A549 (cell line): ENCODE data around the gene DCAF4. TPM values are rescaled to one million over a fixed set of nuclear protein-coding genes. Genes with fewer than 3 reads are reported as not detected.
"Not testable (repeated sequence)": the region's sequence is repeated elsewhere in the genome, so short reads cannot be mapped to it uniquely, and the experiment has no call there.

ENCODE experiments used
- ATAC-seq, 2 experiments: fragments of 200-7000 bp in 1 of 2; fragments of >200 bp in 1 of 2; cut with Nextera tagmentation in 1 of 2; cut with Tn5 transposase in 1 of 2; 3 replicates each; pipeline versions ENCODE4 v1.8.0 to v1.9.1; 2018 to 2020; ENCODE audit warnings: mild to moderate bottlenecking in 1 of 2, moderate library complexity in 1 of 2
- CTCF ChIA-PET: fragments of 300-600 bp; sonication (Branson Sonifier 250); formaldehyde crosslinking; extraction: SDS; loops from one replicate; lab custom pipeline; 2021; ENCODE audit warnings: antibody characterized with exemption, inconsistent platforms; lab: Yijun Ruan, JAX
- POLR2A ChIA-PET: fragments of 350-600 bp; formaldehyde crosslinking; extraction: SDS; loops from one replicate; lab custom pipeline; 2021; ENCODE audit warnings: antibody characterized with exemption, inconsistent platforms; lab: Yijun Ruan, JAX
- DNase-seq, 2 experiments: peaks; one replicate each; pipeline versions ENCODE4 v3.0.0 to v3.0.0-alpha.2; 2011 to 2016; ENCODE audit warnings: low read depth in 1 of 2, low spot score in 1 of 2
- FAIRE-seq: peaks from 2 replicates; lab custom pipeline; 2011; peaks lifted over from hg19 to GRCh38; lab: Jason Lieb, UNC
- H3K27ac ChIP-seq, 2 experiments: fragments of >200 bp; sonication (Bioruptor Twin); formaldehyde crosslinking; 3 replicates each; pipeline ENCODE4 v1.5.1; 2016 to 2017
- H3K4me1 ChIP-seq: fragments of >200 bp; sonication (Bioruptor Twin); formaldehyde crosslinking; 3 replicates; pipeline ENCODE4 v1.6.1; 2016
- H3K4me2 ChIP-seq: fragments of >200 bp; sonication (Bioruptor Twin); formaldehyde crosslinking; 3 replicates; pipeline ENCODE4 v1.6.1; 2016
- H3K4me3 ChIP-seq: fragments of >200 bp; sonication (Bioruptor Twin); formaldehyde crosslinking; 3 replicates; pipeline ENCODE4 v1.5.1; 2016
- H3K9me3 ChIP-seq: fragments of >200 bp; sonication (Bioruptor Twin); formaldehyde crosslinking; 3 replicates; pipeline ENCODE4 v1.6.1; 2016
- CBX8 ChIP-seq: fragments of 200-600 bp; sonication (generic); IDR thresholded peaks from 2 replicates; pipeline ENCODE4 v1.6.1; 2016
- CEBPB ChIP-seq, 2 experiments: fragments of >200 bp in 1 of 2; sonication (Bioruptor Twin) in 1 of 2; formaldehyde crosslinking in 1 of 2; IDR thresholded peaks; 2 replicates each; pipeline ENCODE4 v1.6.1; 2012 to 2016
- CHD4 ChIP-seq: fragments of 200-600 bp; sonication (generic); IDR thresholded peaks from 2 replicates; pipeline ENCODE4 v1.6.1; 2016; ENCODE audit warnings: antibody characterized with exemption, mild to moderate bottlenecking, borderline replicate concordance
- EHF ChIP-seq: fragments of 250-450 bp; sonication (Bioruptor Pico); IDR thresholded peaks from 2 replicates; pipeline ENCODE4 v1.5.0; 2020; ENCODE audit warnings: mild to moderate bottlenecking
- FOSB ChIP-seq: fragments of 250-450 bp; sonication (Bioruptor Pico); IDR thresholded peaks from 2 replicates; pipeline ENCODE4 v1.5.0; 2020; ENCODE audit warnings: mild to moderate bottlenecking, moderate library complexity
- FOXS1 ChIP-seq: fragments of 250-450 bp; sonication (Bioruptor Pico); IDR thresholded peaks from 2 replicates; pipeline ENCODE4 v1.5.0; 2020; ENCODE audit warnings: mild to moderate bottlenecking, moderate library complexity
- HOXB13 ChIP-seq: fragments of 250-450 bp; sonication (Bioruptor Pico); IDR thresholded peaks from 2 replicates; pipeline ENCODE4 v1.5.0; 2020; ENCODE audit warnings: low read depth, mild to moderate bottlenecking, moderate library complexity
- JUN ChIP-seq, 2 experiments: fragments of >200 bp; sonication (Bioruptor Twin); formaldehyde crosslinking; IDR thresholded peaks; 2 replicates in 1 of 2; 3 replicates in 1 of 2; pipeline ENCODE4 v1.6.1; 2016 to 2017
- JUNB ChIP-seq: fragments of >200 bp; sonication (Bioruptor Twin); formaldehyde crosslinking; IDR thresholded peaks from 2 replicates; pipeline ENCODE4 v1.6.1; 2016
- MAFK ChIP-seq: fragments of 450-650 bp; IDR thresholded peaks from 2 replicates; pipeline ENCODE4 v1.6.1; 2014; ENCODE audit not compliant: partially characterized antibody
- MAZ ChIP-seq: fragments of 150-350 bp; IDR thresholded peaks from 2 replicates; pipeline ENCODE4 v1.6.1; 2014; ENCODE audit warnings: antibody characterized with exemption, low read depth, low read length, borderline replicate concordance
- NPAS2 ChIP-seq: fragments of 250-450 bp; sonication (Bioruptor Pico); IDR thresholded peaks from 2 replicates; pipeline ENCODE4 v1.8.0; 2022; ENCODE audit warnings: mild to moderate bottlenecking, moderate library complexity, borderline replicate concordance
- PHF8 ChIP-seq: fragments of 200-600 bp; sonication (generic); IDR thresholded peaks from 2 replicates; pipeline ENCODE4 v1.6.1; 2016; ENCODE audit warnings: low read depth, mild to moderate bottlenecking, antibody characterized with exemption, moderate library complexity, borderline replicate concordance
- POLR2AphosphoS2 ChIP-seq: conservative IDR thresholded peaks from 2 replicates; pipeline ENCODE4 v1.6.1; 2012; ENCODE audit warnings: low read length, improper control_type of control experiment, inconsistent platforms
- RAD21 ChIP-seq, 2 experiments: fragments of >200 bp in 1 of 2; sonication (Bioruptor Twin) in 1 of 2; formaldehyde crosslinking in 1 of 2; IDR thresholded peaks in 1 of 2; conservative IDR thresholded peaks in 1 of 2; 2 replicates in 1 of 2; 3 replicates in 1 of 2; pipeline ENCODE4 v1.6.1; 2012 to 2018; ENCODE audit warnings: inconsistent platforms in 1 of 2
- RARB ChIP-seq: fragments of 250-450 bp; sonication (Bioruptor Pico); IDR thresholded peaks from 2 replicates; pipeline ENCODE4 v1.8.0; 2021; ENCODE audit warnings: mild to moderate bottlenecking, moderate library complexity
- RNF2 ChIP-seq: fragments of 200-600 bp; sonication (generic); IDR thresholded peaks from 2 replicates; pipeline ENCODE4 v1.6.1; 2016; ENCODE audit warnings: low read depth, mild to moderate bottlenecking, antibody characterized with exemption, moderate library complexity, borderline replicate concordance
- SMC3 ChIP-seq: fragments of >200 bp; sonication (Bioruptor Twin); formaldehyde crosslinking; IDR thresholded peaks from 3 replicates; pipeline ENCODE4 v1.6.1; 2018; ENCODE audit warnings: inconsistent platforms
- SREBF2 ChIP-seq: fragments of 450-650 bp; IDR thresholded peaks from 2 replicates; pipeline ENCODE4 v1.6.1; 2014; ENCODE audit warnings: mild to moderate bottlenecking, moderate library complexity
- ZC3H11A ChIP-seq: fragments of 450-650 bp; IDR thresholded peaks from 2 replicates; pipeline ENCODE4 v1.6.1; 2014; ENCODE audit warnings: antibody characterized with exemption, mild to moderate bottlenecking
- ZSCAN20 ChIP-seq: fragments of 250-450 bp; sonication (Bioruptor Pico); IDR thresholded peaks from 2 replicates; pipeline ENCODE4 v1.8.0; 2022; ENCODE audit warnings: mild to moderate bottlenecking, moderate library complexity
- WGBS: methylation state at CpG from one replicate; pipeline ENCODE4 v1.1.6; 2017; ENCODE audit errors: missing lambda C conversion rate; 5-methylcytosine and 5-hydroxymethylcytosine counted together
- polyA plus RNA-seq, 4 experiments: library from polyadenylated mRNA; depleted of rRNA in 3 of 4; stranded (reverse); fragments of >200 nt; fragmentation: RNase III in 1 of 4; extraction: RNeasy Plus Mini Kit Qiagen cat#74134 plus additional on column Dnase treatment in 1 of 4; gene quantifications; 2 replicates in 3 of 4; 3 replicates in 1 of 4; pipeline ENCODE4 v1.2.3, GENCODE V29; 2011 to 2017
- TF ChIP-seq, protein P1 (sequence below): fragments of >200 bp; sonication (Bioruptor Twin); formaldehyde crosslinking; IDR thresholded peaks from 3 replicates; pipeline ENCODE4 v1.5.1; 2016
- TF ChIP-seq, protein P2 (sequence below): fragments of 150-350 bp; IDR thresholded peaks from 2 replicates; pipeline ENCODE4 v1.6.1; 2014; ENCODE audit warnings: low read depth, mild to moderate bottlenecking, low read length
- TF ChIP-seq, protein P3 (sequence below): fragments of >200 bp; sonication (Bioruptor Twin); formaldehyde crosslinking; IDR thresholded peaks from 3 replicates; pipeline ENCODE4 v1.6.1; 2016
- TF ChIP-seq, protein P4 (sequence below): fragments of 450-650 bp; IDR thresholded peaks from 2 replicates; pipeline ENCODE4 v1.6.1; 2014; ENCODE audit warnings: antibody characterized with exemption
- TF ChIP-seq, protein P5 (sequence below): IDR thresholded peaks from 2 replicates; pipeline ENCODE4 v1.6.1; 2012

Gene DCAF4
- polyA plus RNA-seq, 2 of the 4 experiments (the other 2 are of a cell fraction), result 18.4 to 22.4 TPM

DNA sequence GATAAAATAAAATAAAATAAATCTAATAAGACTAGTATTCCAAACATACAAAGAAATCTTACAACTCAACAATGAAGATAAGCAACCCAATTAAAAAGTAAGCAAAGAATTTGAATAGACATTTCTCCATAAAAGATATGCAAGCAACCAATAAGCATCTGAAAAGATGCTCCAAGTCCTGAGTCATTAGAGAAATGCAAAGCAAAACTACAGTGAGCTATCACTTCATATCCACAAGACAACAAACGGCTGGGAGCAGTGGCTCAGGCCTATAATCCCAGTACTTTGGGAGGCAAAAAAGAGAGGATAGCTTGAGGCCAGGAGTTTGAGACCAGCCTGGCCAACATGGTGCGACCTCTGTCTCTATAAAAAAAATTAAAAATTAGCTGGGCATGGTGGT, 73.8 kb downstream of the DCAF4 start:
- CTCF ChIA-PET, result interaction anchor here (0.6 to 1.7 kb wide), 3 partner anchors 27 to 51 kb away, joined by 3 to 5 read pairs (median 4); no protein-coding TSS in a partner anchor
- Histone ChIP-seq H3K27ac (no peak overlapping the region), H3K4me3 (no peak overlapping the region), H3K9me3 (no peaks in the 10 kb centered on the region), H3K4me2 (no peak overlapping the region), H3K4me1 (no peaks in the 10 kb centered on the region)
- TF ChIP-seq NPAS2 (CRISPR knock-in tag), result no peak
- TF ChIP-seq POLR2AphosphoS2, result no peak
- TF ChIP-seq PHF8, result no peak
- TF ChIP-seq, protein P1, sequence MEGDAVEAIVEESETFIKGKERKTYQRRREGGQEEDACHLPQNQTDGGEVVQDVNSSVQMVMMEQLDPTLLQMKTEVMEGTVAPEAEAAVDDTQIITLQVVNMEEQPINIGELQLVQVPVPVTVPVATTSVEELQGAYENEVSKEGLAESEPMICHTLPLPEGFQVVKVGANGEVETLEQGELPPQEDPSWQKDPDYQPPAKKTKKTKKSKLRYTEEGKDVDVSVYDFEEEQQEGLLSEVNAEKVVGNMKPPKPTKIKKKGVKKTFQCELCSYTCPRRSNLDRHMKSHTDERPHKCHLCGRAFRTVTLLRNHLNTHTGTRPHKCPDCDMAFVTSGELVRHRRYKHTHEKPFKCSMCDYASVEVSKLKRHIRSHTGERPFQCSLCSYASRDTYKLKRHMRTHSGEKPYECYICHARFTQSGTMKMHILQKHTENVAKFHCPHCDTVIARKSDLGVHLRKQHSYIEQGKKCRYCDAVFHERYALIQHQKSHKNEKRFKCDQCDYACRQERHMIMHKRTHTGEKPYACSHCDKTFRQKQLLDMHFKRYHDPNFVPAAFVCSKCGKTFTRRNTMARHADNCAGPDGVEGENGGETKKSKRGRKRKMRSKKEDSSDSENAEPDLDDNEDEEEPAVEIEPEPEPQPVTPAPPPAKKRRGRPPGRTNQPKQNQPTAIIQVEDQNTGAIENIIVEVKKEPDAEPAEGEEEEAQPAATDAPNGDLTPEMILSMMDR, result no peak
- TF ChIP-seq, protein P2, sequence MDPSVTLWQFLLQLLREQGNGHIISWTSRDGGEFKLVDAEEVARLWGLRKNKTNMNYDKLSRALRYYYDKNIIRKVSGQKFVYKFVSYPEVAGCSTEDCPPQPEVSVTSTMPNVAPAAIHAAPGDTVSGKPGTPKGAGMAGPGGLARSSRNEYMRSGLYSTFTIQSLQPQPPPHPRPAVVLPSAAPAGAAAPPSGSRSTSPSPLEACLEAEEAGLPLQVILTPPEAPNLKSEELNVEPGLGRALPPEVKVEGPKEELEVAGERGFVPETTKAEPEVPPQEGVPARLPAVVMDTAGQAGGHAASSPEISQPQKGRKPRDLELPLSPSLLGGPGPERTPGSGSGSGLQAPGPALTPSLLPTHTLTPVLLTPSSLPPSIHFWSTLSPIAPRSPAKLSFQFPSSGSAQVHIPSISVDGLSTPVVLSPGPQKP, result no peak
- no peak for TF ChIP-seq FOSB (CRISPR knock-in tag)
- TF ChIP-seq, protein P3, sequence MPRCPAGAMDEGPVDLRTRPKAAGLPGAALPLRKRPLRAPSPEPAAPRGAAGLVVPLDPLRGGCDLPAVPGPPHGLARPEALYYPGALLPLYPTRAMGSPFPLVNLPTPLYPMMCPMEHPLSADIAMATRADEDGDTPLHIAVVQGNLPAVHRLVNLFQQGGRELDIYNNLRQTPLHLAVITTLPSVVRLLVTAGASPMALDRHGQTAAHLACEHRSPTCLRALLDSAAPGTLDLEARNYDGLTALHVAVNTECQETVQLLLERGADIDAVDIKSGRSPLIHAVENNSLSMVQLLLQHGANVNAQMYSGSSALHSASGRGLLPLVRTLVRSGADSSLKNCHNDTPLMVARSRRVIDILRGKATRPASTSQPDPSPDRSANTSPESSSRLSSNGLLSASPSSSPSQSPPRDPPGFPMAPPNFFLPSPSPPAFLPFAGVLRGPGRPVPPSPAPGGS, result no peak
- no peak for TF ChIP-seq RNF2
- TF ChIP-seq SMC3, result no peak
- no peak for TF ChIP-seq HOXB13
- no peak for TF ChIP-seq CEBPB (IDR thresholded peaks at IDR 0.05)
- no peak for TF ChIP-seq ZC3H11A
- no peak for TF ChIP-seq FOXS1
- TF ChIP-seq SREBF2, result no peak
- no peak for TF ChIP-seq MAZ
- no peak for TF ChIP-seq JUN (IDR thresholded peaks at IDR 0.05)
- 73% methylated on average over 2 of the region's 2 CpGs for WGBS
- POLR2A ChIA-PET, result interaction anchor here (0.6 kb wide), 1 partner anchor 27 kb away, joined by 3 read pairs; no protein-coding TSS in a partner anchor
- FAIRE-seq, result no peak
- no peak for DNase-seq
- no peak for ATAC-seq

DNA sequence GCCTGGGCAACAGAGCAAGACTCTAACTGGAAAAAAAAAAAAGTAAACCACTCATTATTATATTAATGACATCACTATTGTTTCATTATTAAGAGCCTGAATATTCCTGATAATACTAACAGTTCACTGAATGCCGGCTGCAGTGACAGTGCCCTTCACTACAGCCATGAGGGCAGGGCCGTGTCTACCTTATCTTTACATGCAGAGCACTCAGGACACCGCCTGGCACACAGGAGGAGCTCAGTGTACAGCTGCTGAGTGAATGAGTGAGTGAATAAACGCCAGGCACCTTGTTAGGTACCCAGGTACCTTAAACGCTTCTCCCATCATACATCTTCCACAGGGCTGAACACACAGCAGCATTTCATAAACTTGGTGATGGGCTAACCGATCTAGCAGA, 77.4 kb downstream of the DCAF4 start:
- no peak for FAIRE-seq
- H3K9me3 ChIP-seq, result no peaks in the 10 kb centered on the region
- H3K27ac ChIP-seq, result no peak overlapping the region
- H3K4me1 ChIP-seq, result no peaks in the 10 kb centered on the region
- CTCF ChIA-PET, result interaction anchor here (1.4 kb wide), 1 partner anchor 54 kb away, joined by 4 read pairs; no protein-coding TSS in a partner anchor
- DNase-seq, result no peak
- TF ChIP-seq RAD21 (conservative IDR thresholded peaks at IDR 0.05 in 1 of 2, IDR thresholded peaks at IDR 0.05 in 1 of 2) (no peak), CEBPB (IDR thresholded peaks at IDR 0.05) (no peak), CBX8 (no peak), ZSCAN20 (CRISPR knock-in tag) (no peak), MAFK (no peak), EHF (CRISPR knock-in tag) (no peak), RARB (CRISPR knock-in tag) (no peak), JUNB (no peak), MAZ (no peak), CHD4 (no peak), POLR2AphosphoS2 (no peak)
- TF ChIP-seq, protein P4, sequence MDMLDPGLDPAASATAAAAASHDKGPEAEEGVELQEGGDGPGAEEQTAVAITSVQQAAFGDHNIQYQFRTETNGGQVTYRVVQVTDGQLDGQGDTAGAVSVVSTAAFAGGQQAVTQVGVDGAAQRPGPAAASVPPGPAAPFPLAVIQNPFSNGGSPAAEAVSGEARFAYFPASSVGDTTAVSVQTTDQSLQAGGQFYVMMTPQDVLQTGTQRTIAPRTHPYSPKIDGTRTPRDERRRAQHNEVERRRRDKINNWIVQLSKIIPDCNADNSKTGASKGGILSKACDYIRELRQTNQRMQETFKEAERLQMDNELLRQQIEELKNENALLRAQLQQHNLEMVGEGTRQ, result no peak
- TF ChIP-seq, protein P5, sequence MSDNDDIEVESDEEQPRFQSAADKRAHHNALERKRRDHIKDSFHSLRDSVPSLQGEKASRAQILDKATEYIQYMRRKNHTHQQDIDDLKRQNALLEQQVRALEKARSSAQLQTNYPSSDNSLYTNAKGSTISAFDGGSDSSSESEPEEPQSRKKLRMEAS, result no peak
- POLR2A ChIA-PET, result no interaction called here
- ATAC-seq, result no peak
- H3K4me2 ChIP-seq, result no peak overlapping the region
- WGBS, result 80% methylated on average over 6 of the region's 6 CpGs
- no peak overlapping the region for H3K4me3 ChIP-seq

DNA sequence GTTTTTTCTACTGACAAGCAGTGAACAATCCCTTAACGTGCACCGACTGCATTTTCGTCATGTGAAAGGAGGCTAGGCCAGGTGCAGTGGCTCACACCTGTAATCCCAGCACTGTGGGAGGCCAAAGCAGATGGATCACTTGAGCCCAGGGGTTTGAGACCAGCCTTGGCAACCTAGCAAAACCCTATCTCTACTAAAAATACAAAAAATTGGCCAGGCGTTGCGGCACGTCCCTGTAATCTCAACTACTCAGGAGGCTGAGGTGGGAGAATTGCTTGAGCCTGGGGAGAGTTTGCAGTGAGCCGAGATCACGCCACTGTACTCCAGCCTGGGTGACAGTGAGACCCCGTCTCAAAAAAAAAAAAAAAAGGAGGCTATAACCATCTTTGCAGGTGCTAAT, 78.4 kb downstream of the DCAF4 start:
- H3K4me2 ChIP-seq, H3K9me3 ChIP-seq, FAIRE-seq, H3K4me1 ChIP-seq, POLR2A ChIA-PET, DNase-seq, H3K27ac ChIP-seq, H3K4me3 ChIP-seq, ATAC-seq: not testable (repeated sequence)
- CTCF ChIA-PET, result interaction anchor here (1.4 kb wide), 1 partner anchor 55 kb away, joined by 4 read pairs; no protein-coding TSS in a partner anchor
- 96% methylated on average over 9 of the region's 9 CpGs for WGBS
